ENCODE measurements around the gene ZDHHC3. TPM values are rescaled to one million over a fixed set of nuclear protein-coding genes. Genes with fewer than 3 reads are reported as not detected.

The ZDHHC3 gene
- total RNA-seq, 2 donors from 2014 or later: 33.0 to 37.6 TPM

DNA sequence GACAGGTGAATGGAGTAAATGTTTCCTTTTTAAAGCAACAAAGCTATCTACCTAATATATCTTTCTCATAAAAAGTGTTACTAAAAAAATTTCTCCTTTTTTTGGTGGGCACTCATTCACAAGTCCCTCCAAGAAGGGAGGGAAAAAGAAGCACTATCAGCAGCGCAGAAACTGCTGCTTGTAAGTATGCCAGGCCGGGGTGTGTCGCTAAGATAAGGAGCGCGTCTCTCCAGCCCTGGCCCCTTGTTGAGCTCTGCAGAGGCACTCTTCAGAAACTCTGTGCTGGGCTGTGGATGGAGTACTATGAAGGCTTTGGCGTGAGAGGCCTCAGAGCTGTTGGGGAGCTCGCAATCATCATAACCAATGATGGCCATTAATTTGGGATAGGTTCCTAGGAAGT lies 49.1 kb downstream of the ZDHHC3 start:
- Mint-ChIP-seq H3K36me3 (ENCODE audit: insufficient read depth in 2 of 2) (peaks cover 0 to 4% of the 10 kb centered on the region in 2 donors), H3K27me3 (ENCODE audit: low read depth) (no peaks in the 10 kb centered on the region), H3K4me1 (ENCODE audit: low read depth) (no peaks in the 10 kb centered on the region), H3K4me3 (no peak overlapping the region), H3K27ac (no peak overlapping the region), H3K9me3 (no peaks in the 10 kb centered on the region)
- DNase-seq (no peak), ATAC-seq (replicated peaks in 1 of 2) (no peak)

DNA sequence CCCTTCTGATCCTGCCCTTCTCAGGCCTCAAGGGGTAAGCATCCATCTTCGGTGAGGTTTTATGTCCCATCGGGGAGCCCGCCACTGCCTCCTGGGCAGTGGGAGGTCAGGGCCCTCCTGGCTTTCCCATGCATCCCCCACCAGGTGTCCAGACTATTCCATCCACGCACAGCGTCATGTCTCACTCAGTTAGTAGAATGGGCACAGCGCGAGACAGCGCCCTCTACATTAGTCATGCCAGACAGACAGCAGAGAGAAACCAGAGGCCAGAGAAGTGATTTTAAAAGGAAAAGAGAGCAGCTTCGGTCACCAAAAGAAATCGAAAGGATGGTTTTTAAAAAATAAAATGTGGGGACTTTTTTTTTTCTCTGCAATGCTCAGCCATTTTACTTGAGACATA lies 49.8 kb downstream of the ZDHHC3 start:
- no peak overlapping the region for H3K4me3 Mint-ChIP-seq

DNA sequence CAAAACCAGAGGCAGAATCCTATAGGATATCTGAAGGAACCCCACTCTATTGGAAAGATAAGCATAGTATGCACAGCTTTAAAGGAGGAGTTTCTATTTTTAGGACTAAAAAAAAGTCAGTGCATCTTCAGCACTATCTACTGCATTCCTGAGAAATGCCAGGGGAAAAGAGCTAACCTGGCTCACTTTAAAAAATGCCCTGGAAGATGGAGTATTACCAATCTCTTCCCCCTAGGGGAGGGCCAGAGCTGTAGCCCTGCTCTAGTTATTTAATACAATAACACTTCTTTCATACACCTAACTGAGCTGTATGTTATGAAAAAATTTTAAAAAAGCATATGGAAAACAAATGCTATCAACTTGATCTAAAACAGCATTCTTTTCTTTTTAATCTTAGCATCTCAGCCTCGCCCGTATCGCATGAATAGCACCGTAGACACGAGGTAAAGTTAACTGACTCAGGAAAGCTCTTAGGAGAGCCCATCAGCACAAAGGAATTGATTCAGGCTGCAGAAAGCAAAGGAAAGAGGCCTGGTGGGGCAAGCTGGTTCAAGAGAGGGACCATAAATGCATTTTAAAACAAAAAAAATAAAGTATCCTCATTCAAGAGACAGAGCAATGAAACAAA lies 51.4 kb downstream of the ZDHHC3 start:
- no peak overlapping the region for H3K27ac Mint-ChIP-seq
- no peak overlapping the region for H3K4me3 Mint-ChIP-seq
- H3K36me3 Mint-ChIP-seq (ENCODE audit: insufficient read depth in 2 of 2): peaks cover 0 to 4% of the 10 kb centered on the region in 2 donors
- no peaks in the 10 kb centered on the region for H3K27me3 Mint-ChIP-seq (ENCODE audit: low read depth)
- DNase-seq: no peak
- H3K9me3 Mint-ChIP-seq: no peaks in the 10 kb centered on the region
- no peak for ATAC-seq (replicated peaks in 1 of 2)
- H3K4me1 Mint-ChIP-seq (ENCODE audit: low read depth): no peaks in the 10 kb centered on the region

More for the DNA sequence above, 49.8 kb downstream of the ZDHHC3 start:
- H3K4me1 Mint-ChIP-seq (ENCODE audit: low read depth): no peaks in the 10 kb centered on the region
- ATAC-seq (replicated peaks in 1 of 2) (no peak), DNase-seq (no peak)
- no peaks in the 10 kb centered on the region for H3K27me3 Mint-ChIP-seq (ENCODE audit: low read depth)
- no peak overlapping the region for H3K27ac Mint-ChIP-seq
- H3K36me3 Mint-ChIP-seq (ENCODE audit: insufficient read depth in 2 of 2): peaks cover 0 to 4% of the 10 kb centered on the region in 2 donors
- no peaks in the 10 kb centered on the region for H3K9me3 Mint-ChIP-seq

DNA sequence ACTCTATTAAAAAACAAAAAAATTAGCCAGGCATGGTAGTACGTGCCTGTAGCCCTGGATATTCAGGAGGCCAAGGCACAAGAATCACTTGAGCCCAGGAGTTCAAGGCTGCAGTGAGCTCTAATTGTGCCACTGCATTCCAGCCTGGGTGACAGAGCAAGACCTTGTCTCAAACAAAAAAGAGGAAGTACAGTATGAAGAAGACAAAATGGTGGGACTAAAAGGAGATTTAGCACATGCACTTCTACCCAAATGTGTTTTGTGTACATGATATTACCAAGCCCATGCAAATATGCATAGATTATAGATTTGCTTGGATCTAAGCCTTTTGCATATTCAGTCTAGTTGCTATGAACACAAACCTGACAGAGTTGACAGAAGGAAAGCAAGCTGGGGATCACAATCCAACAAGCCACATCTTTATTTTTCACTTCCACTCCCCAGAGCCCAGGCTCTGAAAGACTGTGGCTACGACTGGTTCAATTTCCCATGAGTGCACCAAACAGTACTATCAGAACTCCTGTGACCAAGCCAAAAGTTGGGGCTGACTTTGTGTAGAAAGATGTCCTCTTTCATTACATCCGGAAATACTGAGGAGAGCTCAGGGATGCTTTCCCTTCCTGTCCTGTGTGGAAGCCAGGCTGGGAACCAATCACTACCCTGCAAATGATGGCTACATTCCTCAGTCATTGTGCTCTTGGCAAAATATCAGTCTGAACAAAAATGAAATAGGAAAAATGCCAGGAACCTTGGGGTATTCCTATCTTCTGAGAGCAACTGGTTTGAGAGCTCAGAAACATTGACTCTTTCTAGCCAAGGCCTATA lies 52.1 kb downstream of the ZDHHC3 start:
- H3K27ac Mint-ChIP-seq: no peak overlapping the region
- DNase-seq (no peak), ATAC-seq (replicated peaks in 1 of 2) (no peak)
- peaks cover 0 to 4% of the 10 kb centered on the region in 2 donors for H3K36me3 Mint-ChIP-seq (ENCODE audit: insufficient read depth in 2 of 2)
- no peak overlapping the region for H3K4me3 Mint-ChIP-seq
- H3K9me3 Mint-ChIP-seq: no peaks in the 10 kb centered on the region
- no peaks in the 10 kb centered on the region for H3K27me3 Mint-ChIP-seq (ENCODE audit: low read depth)
- H3K4me1 Mint-ChIP-seq (ENCODE audit: low read depth): no peaks in the 10 kb centered on the region

DNA sequence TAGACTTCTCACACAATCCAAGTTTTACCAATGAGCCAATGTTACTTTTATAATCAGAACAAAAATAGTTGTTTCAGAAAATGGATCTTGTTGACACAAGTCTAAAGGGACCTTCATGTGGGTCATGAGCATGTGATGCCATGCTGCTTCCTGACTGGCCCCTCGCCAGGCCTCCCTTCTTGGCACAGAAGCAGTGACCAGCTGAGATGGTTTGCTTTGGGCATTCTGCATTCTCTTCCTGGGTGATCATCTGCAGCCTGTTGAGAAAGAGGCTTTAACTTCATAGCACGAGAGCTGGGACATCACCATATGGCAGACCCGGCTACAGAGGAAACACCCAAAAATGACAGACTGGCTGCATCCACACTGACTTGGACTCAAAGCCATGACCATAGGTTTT lies 55.9 kb downstream of the ZDHHC3 start:
- H3K4me3 Mint-ChIP-seq: no peak overlapping the region
- no peaks in the 10 kb centered on the region for H3K4me1 Mint-ChIP-seq (ENCODE audit: low read depth)
- no peaks in the 10 kb centered on the region for H3K9me3 Mint-ChIP-seq
- ATAC-seq (replicated peaks in 1 of 2) (no peak), DNase-seq (no peak)
- no peaks in the 10 kb centered on the region for H3K36me3 Mint-ChIP-seq (ENCODE audit: insufficient read depth in 2 of 2)
- no peak overlapping the region for H3K27ac Mint-ChIP-seq
- no peaks in the 10 kb centered on the region for H3K27me3 Mint-ChIP-seq (ENCODE audit: low read depth)

DNA sequence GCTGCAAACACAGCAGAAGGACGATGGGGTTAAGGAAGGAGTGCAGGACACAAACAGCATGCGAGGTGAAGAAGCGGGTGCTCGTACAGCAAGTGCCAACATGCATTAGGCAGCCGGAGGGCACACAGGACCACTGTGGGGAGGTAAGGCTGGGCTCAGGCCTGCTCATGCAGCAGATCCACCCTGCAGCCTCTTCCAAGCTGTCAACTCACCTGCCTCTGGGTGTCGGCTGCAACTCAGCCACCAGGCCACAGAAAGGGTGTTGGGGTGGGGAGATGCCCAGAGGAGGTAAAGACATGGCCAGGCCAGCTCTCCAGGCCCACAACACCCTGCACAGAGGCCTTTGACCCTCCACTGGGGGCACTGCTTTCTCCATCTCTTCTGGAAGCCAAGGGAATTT lies 57.4 kb downstream of the ZDHHC3 start:
- DNase-seq: no peak
- no peak for ATAC-seq (replicated peaks in 1 of 2)
- Mint-ChIP-seq H3K4me1 (ENCODE audit: low read depth) (no peaks in the 10 kb centered on the region), H3K27ac (no peak overlapping the region), H3K36me3 (ENCODE audit: insufficient read depth in 2 of 2) (no peaks in the 10 kb centered on the region), H3K4me3 (no peak overlapping the region), H3K27me3 (ENCODE audit: low read depth) (no peaks in the 10 kb centered on the region), H3K9me3 (no peaks in the 10 kb centered on the region)

DNA sequence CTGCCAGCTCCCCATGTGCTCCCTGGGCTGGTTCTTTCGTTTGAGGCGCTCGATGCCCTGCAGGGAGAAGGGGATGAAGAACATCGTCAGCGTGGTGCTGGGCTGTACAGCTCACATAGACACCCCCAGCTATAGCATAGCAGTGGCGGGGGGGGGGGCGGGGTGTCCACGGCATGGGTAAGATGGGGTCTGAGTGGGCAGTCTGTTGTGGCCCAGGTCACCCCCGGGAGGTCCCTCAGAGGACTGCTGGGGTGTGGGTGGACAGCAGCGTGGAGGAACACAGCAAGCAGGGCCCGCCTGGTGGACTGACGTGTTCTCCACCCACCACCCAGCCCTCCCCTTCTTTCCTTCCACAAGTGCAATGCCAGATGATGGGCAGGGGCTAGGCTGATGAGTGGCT lies 57.9 kb downstream of the ZDHHC3 start:
- H3K27ac Mint-ChIP-seq: no peak overlapping the region

DNA sequence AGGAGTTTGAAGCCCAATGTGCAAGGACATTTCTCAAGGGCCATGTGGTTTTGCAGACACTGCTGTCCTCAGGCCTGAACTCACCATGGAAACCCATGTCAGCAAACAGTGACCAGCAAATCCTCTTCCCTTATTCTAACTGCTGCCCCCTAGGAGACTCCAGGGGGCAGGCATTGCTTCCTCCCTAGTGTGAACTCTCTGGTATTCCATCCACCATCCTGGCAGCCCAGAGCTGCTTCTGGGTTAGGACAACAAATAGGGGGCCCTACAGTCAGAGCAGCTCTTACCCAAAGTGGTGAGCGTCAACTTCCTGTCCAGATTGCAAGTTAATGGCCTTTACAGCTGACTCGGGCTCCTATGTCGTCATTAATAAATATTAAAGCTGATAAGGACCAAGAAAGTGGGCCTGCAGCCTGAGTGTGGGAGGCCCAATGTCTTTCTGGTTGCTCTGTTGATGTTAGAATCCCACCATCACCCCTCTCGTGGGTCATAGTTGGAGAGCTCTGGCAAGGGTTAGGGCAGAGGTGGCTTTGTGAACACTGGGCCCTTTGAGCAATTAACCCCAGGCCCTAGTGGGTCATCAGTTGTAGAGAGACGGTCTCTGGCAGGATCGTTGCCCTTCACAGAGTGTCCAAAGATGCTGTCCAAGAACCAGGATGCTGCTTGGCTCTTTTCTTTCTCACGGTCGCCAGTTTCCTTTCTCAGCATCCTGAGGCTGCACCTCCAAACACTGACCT lies 60.1 kb downstream of the ZDHHC3 start:
- no peaks in the 10 kb centered on the region for H3K27me3 Mint-ChIP-seq (ENCODE audit: low read depth)
- ATAC-seq (replicated peaks in 1 of 2) (no peak), DNase-seq (no peak)
- H3K27ac Mint-ChIP-seq: no peak overlapping the region
- H3K4me1 Mint-ChIP-seq (ENCODE audit: low read depth): no peaks in the 10 kb centered on the region
- H3K36me3 Mint-ChIP-seq (ENCODE audit: insufficient read depth in 2 of 2): no peaks in the 10 kb centered on the region
- H3K4me3 Mint-ChIP-seq: no peak overlapping the region
- H3K9me3 Mint-ChIP-seq: no peaks in the 10 kb centered on the region

More for the DNA sequence above, 57.9 kb downstream of the ZDHHC3 start:
- Mint-ChIP-seq H3K4me1 (ENCODE audit: low read depth) (no peaks in the 10 kb centered on the region), H3K36me3 (ENCODE audit: insufficient read depth in 2 of 2) (no peaks in the 10 kb centered on the region), H3K27me3 (ENCODE audit: low read depth) (no peaks in the 10 kb centered on the region), H3K4me3 (no peak overlapping the region), H3K9me3 (no peaks in the 10 kb centered on the region)
- ATAC-seq (replicated peaks in 1 of 2) (no peak), DNase-seq (no peak)

DNA sequence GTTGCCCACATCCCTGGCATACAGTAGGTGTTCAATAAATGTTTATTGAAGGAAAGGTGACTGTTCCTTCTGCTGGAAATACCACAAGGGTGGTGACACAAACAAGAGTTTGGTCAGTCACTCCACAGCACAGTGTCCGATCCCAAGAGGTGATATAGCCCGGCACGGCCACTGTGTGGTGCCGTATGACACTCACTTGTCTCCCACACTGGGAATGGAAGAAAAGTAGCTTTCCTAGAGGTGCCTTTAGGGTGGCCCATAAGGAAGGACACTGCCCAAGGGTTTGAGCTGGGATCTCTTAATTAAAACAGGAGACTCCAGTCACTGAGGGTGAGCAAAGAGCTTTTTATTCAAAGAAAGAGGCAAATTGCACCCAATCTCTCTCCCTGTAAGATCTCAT lies 61.0 kb downstream of the ZDHHC3 start:
- DNase-seq (no peak), ATAC-seq (replicated peaks in 1 of 2) (no peak)
- Mint-ChIP-seq H3K4me1 (ENCODE audit: low read depth) (no peaks in the 10 kb centered on the region), H3K27ac (no peak overlapping the region), H3K9me3 (no peaks in the 10 kb centered on the region), H3K36me3 (ENCODE audit: insufficient read depth in 2 of 2) (no peaks in the 10 kb centered on the region), H3K27me3 (ENCODE audit: low read depth) (peaks cover 2% of the 10 kb centered on the region), H3K4me3 (no peak overlapping the region)

DNA sequence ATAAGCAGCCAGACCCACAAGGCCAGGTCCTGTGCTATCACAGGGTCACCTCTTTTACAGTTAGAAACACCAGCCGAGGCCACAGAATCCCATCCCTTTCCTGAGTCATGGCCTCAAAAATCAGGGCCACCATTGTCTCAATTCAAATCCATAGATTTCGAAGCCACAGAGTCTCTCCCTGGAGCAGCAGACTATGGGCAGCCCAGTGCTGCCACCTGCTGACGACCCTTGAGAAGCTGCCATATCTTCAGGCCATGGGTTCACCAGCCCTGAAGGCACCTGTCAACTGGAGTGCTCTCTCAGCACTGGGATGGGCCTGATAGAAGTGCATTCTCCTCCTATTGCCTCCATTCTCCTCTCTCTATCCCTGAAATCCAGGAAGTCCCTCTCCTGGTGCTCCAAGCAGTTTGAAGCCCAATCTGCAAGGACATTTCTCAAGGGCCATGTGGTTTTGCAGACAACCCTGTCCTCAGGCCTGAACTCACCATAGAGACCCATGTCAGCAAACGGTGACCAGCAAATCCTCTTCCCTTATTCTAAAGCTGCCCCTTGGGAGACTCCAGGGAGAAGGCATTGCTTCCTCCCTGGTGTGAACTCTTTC lies 62.0 kb downstream of the ZDHHC3 start:
- Mint-ChIP-seq H3K4me3 (no peak overlapping the region), H3K27me3 (ENCODE audit: low read depth) (peaks cover 12% of the 10 kb centered on the region), H3K9me3 (no peaks in the 10 kb centered on the region), H3K27ac (no peak overlapping the region), H3K4me1 (ENCODE audit: low read depth) (no peaks in the 10 kb centered on the region), H3K36me3 (ENCODE audit: insufficient read depth in 2 of 2) (peaks cover 0 to under 1% of the 10 kb centered on the region in 2 donors)
- DNase-seq: peak; percentile 62 to 66
- peak; percentile 68 to 73 for ATAC-seq (replicated peaks in 1 of 2)

DNA sequence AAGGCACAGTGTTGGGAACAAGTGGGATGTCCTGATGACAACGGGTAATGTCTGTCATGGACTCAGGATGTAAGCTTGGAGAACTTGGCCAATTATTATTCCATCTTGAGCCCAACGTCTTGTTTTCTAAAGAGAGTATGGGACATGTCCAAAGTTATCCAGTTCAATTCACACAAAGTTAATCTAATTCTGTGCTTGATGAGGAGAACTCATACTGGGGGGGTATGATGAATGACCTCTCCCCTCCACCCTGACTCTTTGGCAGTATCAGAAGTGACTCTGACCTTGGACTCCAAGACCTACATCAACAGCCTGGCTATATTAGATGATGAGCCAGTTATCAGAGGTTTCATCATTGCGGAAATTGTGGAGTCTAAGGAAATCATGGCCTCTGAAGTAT lies 65.3 kb downstream of the ZDHHC3 start:
- H3K27ac Mint-ChIP-seq: no peak overlapping the region
- no peak overlapping the region for H3K4me3 Mint-ChIP-seq
- peaks cover 24% of the 10 kb centered on the region for H3K27me3 Mint-ChIP-seq (ENCODE audit: low read depth)
- DNase-seq: no peak
- peaks cover 9% of the 10 kb centered on the region for H3K4me1 Mint-ChIP-seq (ENCODE audit: low read depth)
- no peaks in the 10 kb centered on the region for H3K9me3 Mint-ChIP-seq
- peaks cover 1% of the 10 kb centered on the region in 2 donors for H3K36me3 Mint-ChIP-seq (ENCODE audit: insufficient read depth in 2 of 2)
- ATAC-seq (replicated peaks in 1 of 2): no peak

DNA sequence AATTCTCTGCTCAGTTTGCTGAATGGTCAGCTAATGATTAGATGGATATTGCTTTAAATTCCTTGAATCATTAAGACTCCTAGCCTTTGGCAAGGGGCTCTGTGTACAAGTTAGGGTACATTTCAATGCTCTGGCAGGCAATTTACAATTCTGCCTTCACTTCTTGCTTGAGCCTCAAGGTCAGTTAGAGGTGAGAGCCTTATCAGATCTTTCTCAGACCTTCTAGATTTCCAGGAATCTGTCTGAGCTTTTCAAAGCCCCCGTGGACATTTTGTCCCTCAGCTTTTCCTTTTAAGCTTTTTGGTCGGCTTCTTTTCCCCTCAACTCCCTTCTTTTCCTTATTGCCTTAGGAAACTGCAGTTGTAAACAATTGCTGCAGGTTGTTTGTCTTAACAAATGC lies 66.9 kb downstream of the ZDHHC3 start:
- peaks cover 9% of the 10 kb centered on the region for H3K4me1 Mint-ChIP-seq (ENCODE audit: low read depth)
- H3K9me3 Mint-ChIP-seq: no peaks in the 10 kb centered on the region
- no peak overlapping the region for H3K4me3 Mint-ChIP-seq
- H3K27me3 Mint-ChIP-seq (ENCODE audit: low read depth): peaks cover 24% of the 10 kb centered on the region
- no peak overlapping the region for H3K27ac Mint-ChIP-seq
- peaks cover 1% of the 10 kb centered on the region in 2 donors for H3K36me3 Mint-ChIP-seq (ENCODE audit: insufficient read depth in 2 of 2)
- DNase-seq (no peak), ATAC-seq (replicated peaks in 1 of 2) (no peak)

DNA sequence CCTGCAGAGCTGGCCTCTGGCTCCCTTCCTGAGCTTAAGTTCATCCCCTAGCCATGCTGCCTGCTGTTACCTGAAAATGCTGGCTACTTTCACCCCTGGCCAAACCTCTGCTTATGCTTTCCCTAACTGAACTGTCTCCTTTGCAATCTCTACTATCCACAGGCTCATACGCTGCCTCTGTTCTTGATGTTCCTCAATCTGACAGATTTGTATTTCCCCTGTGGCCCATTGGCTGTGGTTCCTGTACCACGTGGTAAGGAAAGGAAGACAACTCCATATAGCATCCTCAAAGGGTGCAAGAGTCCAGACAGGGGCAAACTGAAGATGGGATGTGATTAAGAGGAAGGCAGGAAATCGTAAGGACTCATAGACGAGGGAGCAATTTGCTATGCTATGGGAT lies 68.4 kb downstream of the ZDHHC3 start:
- ATAC-seq (replicated peaks in 1 of 2) (no peak), DNase-seq (no peak)
- no peak overlapping the region for H3K27ac Mint-ChIP-seq
- H3K4me3 Mint-ChIP-seq: no peak overlapping the region
- H3K36me3 Mint-ChIP-seq (ENCODE audit: insufficient read depth in 2 of 2): peaks cover 1% of the 10 kb centered on the region in 2 donors
- peaks cover 24% of the 10 kb centered on the region for H3K27me3 Mint-ChIP-seq (ENCODE audit: low read depth)
- no peaks in the 10 kb centered on the region for H3K9me3 Mint-ChIP-seq
- H3K4me1 Mint-ChIP-seq (ENCODE audit: low read depth): peaks cover 9% of the 10 kb centered on the region
